Transverse colon (tissue), 4 donors: ENCODE measurements around the gene TIE1.

Experiments used
- CTCF ChIP-seq, 5 experiments: fragments of 200-600 bp in 3 of 5; fragments of 450-650 bp in 2 of 5; sonication (generic) in 3 of 5; IDR thresholded peaks; 1 replicate in 2 of 5; 2 replicates in 3 of 5; pipeline ENCODE4 v1.5.1; 2016 to 2017; ENCODE audit warnings: antibody characterized with exemption in 5 of 5, inconsistent platforms in 3 of 5, mild to moderate bottlenecking in 2 of 5, moderate library complexity in 1 of 5
- EP300 ChIP-seq: sonication (generic); formaldehyde crosslinking; IDR thresholded peaks from one replicate; pipeline ENCODE4 v1.6.1; 2017; ENCODE audit warnings: antibody characterized with exemption, low read depth
- POLR2A ChIP-seq: fragments of 450-650 bp; IDR thresholded peaks from one replicate; pipeline ENCODE4 v1.6.1; 2016; ENCODE audit warnings: antibody characterized with exemption, mild to moderate bottlenecking, moderate library complexity
- POLR2AphosphoS5 ChIP-seq, 3 donors: sonication (generic); formaldehyde crosslinking; IDR thresholded peaks; one replicate each; pipeline ENCODE4 v1.6.1; 2016; ENCODE audit warnings: antibody characterized with exemption in 3 of 3

DNA sequence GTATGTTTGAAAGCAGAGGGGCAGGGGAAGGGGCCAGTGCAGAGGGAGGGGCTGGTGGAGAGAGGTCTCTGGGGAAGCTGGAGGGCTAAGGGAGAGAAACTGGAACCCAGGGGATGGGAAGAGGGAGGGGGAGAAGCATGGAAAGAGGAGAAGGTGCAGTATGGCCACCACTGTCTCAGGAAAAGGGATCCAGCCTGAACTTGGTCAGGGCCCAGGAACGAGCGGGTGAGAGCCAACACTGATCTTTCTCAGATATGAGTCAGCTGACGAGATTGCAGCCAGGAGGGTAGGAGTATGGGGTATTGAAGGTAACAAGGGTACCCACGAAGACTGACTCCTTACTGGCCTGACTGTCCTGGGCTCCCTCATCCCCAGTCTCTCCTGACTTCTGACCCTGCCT, 18.0 kb downstream of the TIE1 start:
- TF ChIP-seq POLR2AphosphoS5 (IDR thresholded peaks at IDR 0.05) (no peak), CTCF (IDR thresholded peaks at IDR 0.05) (no peak), POLR2A (no peak), EP300 (no peak)
